Progenitor cell of endocrine pancreas (in vitro differentiated cells): Measurements from ENCODE around the gene SYT2. TPM values are rescaled to one million over a fixed set of nuclear protein-coding genes. Genes with fewer than 3 reads are reported as not detected.
"Not testable (repeated sequence)": the region's sequence is repeated elsewhere in the genome, so short reads cannot be mapped to it uniquely, and the experiment has no call there.

Source experiments
- DNase-seq: peaks from one replicate; pipeline ENCODE4 v3.0.0; 2021; ENCODE audit warnings: low spot score; ENCODE audit not compliant: unreplicated experiment
- H3K27ac Mint-ChIP-seq: 2 replicates; pipeline ENCODE4 v1.8.0; 2021; ENCODE audit warnings: mild to moderate bottlenecking, moderate library complexity, mixed read lengths
- H3K27me3 Mint-ChIP-seq: 2 replicates; pipeline ENCODE4 v1.8.0; 2021; ENCODE audit warnings: mixed read lengths
- H3K36me3 Mint-ChIP-seq: 2 replicates; pipeline ENCODE4 v1.8.0; 2022; ENCODE audit warnings: mixed read lengths; ENCODE audit not compliant: insufficient read depth
- H3K4me1 Mint-ChIP-seq: 2 replicates; pipeline ENCODE4 v1.8.0; 2021; ENCODE audit warnings: low read depth, mixed read lengths
- H3K4me3 Mint-ChIP-seq: 2 replicates; pipeline ENCODE4 v1.8.0; 2021; ENCODE audit warnings: low read depth, mild to moderate bottlenecking, moderate library complexity, mixed read lengths
- H3K9me3 Mint-ChIP-seq: 2 replicates; pipeline ENCODE4 v1.8.0; 2021; ENCODE audit warnings: low read depth, mixed read lengths
- CTCF ChIP-seq: fragments of 200-600 bp; sonication (generic); IDR thresholded peaks from one replicate; pipeline ENCODE4 v1.5.0; 2021; ENCODE audit warnings: antibody characterized with exemption, mild to moderate bottlenecking; ENCODE audit not compliant: unreplicated experiment
- total RNA-seq: library from RNA; stranded (reverse); gene quantifications from 2 replicates; pipeline ENCODE4 v1.2.1, GENCODE V29; 2021

SYT2 gene
- total RNA-seq, 1 donor from 2014 or later: 1.8 TPM

- Mint-ChIP-seq H3K27ac (no peak overlapping the region), H3K36me3 (peaks cover 54% of the 10 kb centered on the region)
- no peak for TF ChIP-seq CTCF
These were observed 39.8 kb upstream of the SYT2 start for GRCh38 chr1:202750024-202750423.

GRCh38 chr1:202745323-202745888, 35.2 kb upstream of the SYT2 start:
- no peak for DNase-seq
- H3K4me3 Mint-ChIP-seq: no peak overlapping the region
- no peak for TF ChIP-seq CTCF
- H3K27ac Mint-ChIP-seq: peak overlapping the region; percentile 67
- peaks cover 4% of the 10 kb centered on the region for H3K9me3 Mint-ChIP-seq
- peaks cover 1% of the 10 kb centered on the region for H3K4me1 Mint-ChIP-seq
- H3K36me3 Mint-ChIP-seq: peaks cover 73% of the 10 kb centered on the region
- H3K27me3 Mint-ChIP-seq: no peaks in the 10 kb centered on the region

More at GRCh38 chr1:202750024-202750423, 39.8 kb upstream of the SYT2 start:
- H3K4me1 Mint-ChIP-seq: peaks cover 1% of the 10 kb centered on the region
- no peaks in the 10 kb centered on the region for H3K9me3 Mint-ChIP-seq
- no peak overlapping the region for H3K4me3 Mint-ChIP-seq
- DNase-seq: no peak
- H3K27me3 Mint-ChIP-seq: no peaks in the 10 kb centered on the region

GRCh38 chr1:202744770-202745169, 34.5 kb upstream of the SYT2 start:
- not testable (repeated sequence) for H3K9me3 Mint-ChIP-seq, H3K27me3 Mint-ChIP-seq, H3K4me3 Mint-ChIP-seq, H3K4me1 Mint-ChIP-seq, DNase-seq
- Mint-ChIP-seq H3K36me3 (peaks cover 73% of the 10 kb centered on the region), H3K27ac (peak overlapping the region; percentile 75)

GRCh38 chr1:202742496-202742895, 32.2 kb upstream of the SYT2 start:
- Mint-ChIP-seq H3K27me3 (no peaks in the 10 kb centered on the region), H3K4me1 (peaks cover 2% of the 10 kb centered on the region), H3K4me3 (no peak overlapping the region), H3K27ac (peak overlapping the region; percentile 84), H3K9me3 (peaks cover 4% of the 10 kb centered on the region), H3K36me3 (peaks cover 66% of the 10 kb centered on the region)
- no peak for DNase-seq
- TF ChIP-seq CTCF: no peak

- no peak overlapping the region for H3K4me3 Mint-ChIP-seq
- H3K36me3 Mint-ChIP-seq: peaks cover 49% of the 10 kb centered on the region
- H3K27ac Mint-ChIP-seq: no peak overlapping the region
- H3K27me3 Mint-ChIP-seq: no peaks in the 10 kb centered on the region
- no peak for TF ChIP-seq CTCF
- H3K4me1 Mint-ChIP-seq: no peaks in the 10 kb centered on the region
- no peak for DNase-seq
- no peaks in the 10 kb centered on the region for H3K9me3 Mint-ChIP-seq
These were observed 23.0 kb upstream of the SYT2 start for GRCh38 chr1:202733251-202733650.

- Mint-ChIP-seq H3K4me1 (no peaks in the 10 kb centered on the region), H3K27me3 (no peaks in the 10 kb centered on the region), H3K27ac (peak overlapping the region; percentile 41), H3K4me3 (no peak overlapping the region), H3K36me3 (peaks cover 51% of the 10 kb centered on the region), H3K9me3 (no peaks in the 10 kb centered on the region)
- no peak for TF ChIP-seq CTCF
- no peak for DNase-seq
These were observed 18.7 kb upstream of the SYT2 start for GRCh38 chr1:202728951-202729350.
